Inflammatory macrophage treated with lipopolysaccharide for 4 hours (primary cell): ENCODE measurements around the gene RPH3AL.

Source experiments
- DNase-seq: peaks from one replicate; pipeline ENCODE4 v3.0.0-alpha.2; 2020

The RPH3AL gene

DNA sequence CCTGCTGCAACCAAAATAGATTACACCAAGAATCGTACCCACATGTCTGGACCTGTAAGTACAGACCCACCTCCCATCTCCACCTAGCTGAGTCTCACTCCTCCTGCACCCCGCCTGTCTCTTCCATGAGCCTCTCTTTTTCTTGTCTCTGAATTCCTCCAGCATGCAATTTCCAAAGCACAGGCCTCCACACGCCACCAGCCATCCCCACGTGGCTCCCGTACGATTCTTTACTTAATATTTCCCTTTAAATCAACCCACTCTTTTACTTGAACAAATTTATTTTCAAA, 1.2 kb downstream of the RPH3AL start:
- DNase-seq = no peak

DNA sequence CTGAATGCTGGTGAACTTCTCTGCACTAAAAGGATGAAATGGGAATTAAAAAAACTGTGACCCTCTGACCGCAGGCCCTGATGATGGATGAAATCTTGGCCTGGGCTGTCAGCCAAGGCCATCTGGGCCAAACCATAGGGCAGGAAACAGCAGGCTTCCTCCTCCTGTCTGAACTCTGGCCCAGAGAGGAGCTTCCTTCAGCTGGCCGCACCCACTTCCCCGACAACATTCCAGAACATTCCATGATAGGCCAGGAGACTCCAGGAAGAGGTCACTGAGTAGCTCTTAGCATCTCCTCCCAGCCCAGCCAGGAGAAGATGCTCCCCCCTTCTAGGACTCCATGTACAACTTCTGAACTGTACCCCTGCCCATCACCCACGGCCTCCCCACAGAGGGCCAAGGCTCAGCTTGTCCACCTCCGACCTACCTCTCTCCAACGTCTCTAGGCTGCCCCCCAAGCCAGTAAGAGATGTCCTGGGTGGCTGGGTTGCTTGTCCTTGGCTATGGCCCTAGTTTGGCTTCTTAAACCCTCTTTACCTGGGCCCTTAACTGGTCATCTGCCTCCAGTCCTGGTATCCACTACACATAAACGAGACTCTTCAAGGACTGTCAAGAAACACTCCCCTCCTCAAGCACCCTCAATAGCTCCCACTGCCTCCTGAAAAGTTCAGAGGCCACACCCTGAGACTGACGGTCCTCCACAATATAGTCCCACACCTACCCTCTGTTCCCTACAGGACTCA, 1.7 kb downstream of the RPH3AL start:
- DNase-seq = no peak

DNA sequence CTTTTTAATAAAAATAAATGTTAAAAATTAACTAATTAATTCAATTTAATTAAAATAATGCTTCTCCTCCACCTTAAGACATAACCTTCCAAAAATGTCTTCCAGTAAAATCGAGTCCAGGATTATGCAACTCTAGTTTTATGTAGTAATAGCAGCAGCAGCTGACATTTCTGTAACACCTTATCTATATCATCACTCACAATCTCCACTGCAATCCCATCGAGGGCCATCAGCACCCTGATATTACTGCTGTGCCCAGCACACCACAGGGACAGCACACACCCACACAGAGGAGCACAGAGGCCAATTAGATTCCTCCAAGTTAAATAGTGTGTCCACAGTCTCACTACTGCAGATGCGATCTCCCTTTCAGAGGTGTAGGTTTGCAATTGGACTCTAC, 2.9 kb downstream of the RPH3AL start:
- no peak for DNase-seq

DNA sequence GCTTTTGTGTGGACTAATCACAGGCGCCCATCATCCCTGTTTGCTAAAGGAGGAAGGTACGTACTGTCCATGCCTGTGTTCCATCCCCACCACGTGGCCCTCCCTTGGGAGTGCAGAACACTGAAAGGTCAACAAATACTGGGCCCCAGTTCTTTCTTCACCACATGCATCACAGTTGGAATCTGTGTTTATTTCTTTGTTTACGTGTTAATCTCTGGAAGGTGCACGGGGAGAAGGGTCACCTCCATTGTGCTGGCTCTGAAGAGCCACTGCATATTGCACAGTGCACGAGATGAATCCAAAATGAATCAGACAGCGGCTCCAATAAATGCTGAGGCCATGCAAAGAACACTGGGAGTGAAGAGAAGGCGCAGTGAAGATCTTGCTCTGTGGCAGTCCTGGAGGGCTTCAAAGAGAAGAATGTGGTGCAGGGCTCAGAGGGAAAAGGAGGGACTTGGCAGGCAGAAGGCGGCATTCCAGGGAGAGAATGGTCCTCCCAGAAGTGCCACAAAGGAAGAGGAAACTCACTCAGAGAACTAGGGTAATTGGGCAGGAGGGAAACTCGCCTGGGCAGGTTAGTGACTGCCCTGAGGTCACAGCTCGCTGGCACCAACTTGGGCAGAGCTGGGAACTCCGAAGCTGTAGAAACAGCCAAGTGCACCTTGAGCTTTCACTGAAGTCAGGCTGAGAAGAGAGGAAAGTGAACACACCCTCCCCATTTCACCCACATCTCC, 3.7 kb downstream of the RPH3AL start:
- DNase-seq = no peak

DNA sequence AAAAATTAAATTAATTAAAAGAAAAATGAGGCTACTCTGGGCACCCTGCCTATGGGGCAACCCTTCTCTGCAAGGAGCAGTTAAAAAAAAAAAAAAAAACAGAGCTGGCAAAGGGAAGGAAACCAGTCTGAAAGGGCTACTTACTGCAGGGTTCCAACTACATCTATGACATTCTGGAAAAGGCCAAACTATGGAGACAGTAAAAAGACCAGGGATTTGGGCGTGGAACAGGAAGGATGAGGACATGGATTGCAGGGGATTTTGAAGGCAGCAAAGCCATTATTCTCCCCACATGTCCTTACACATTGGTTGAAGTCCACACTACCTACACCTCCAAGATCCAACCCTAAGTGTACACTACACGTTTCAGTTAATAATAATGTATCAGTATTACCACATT, 4.6 kb downstream of the RPH3AL start:
- DNase-seq = no peak

DNA sequence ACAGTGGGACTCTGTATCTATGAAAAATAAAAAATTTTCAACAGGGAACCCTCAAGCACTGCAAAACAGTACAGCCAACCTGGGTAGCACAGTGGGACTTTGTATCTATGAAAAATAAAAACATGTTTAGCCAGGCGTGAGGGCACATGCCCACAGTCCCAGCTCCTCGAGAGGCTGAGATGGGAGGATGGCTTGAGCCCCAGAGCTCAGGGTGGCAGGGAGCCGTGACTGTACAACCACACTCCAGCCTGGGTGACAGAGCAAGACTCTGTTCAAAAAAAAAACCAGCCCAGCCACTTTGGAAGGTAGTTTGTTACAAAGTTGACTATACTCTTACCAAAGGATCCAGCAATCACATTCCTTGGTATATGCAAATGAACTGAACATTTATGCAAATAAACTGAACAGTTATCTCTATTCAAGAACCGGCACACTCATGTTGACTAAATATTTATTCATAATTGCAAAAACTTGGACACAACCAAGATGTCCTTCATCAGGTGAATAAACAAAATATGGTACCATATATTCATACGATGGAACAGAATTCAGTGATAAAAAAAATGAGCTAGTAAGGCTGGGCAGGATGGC, 5.2 kb downstream of the RPH3AL start:
- DNase-seq = no peak

DNA sequence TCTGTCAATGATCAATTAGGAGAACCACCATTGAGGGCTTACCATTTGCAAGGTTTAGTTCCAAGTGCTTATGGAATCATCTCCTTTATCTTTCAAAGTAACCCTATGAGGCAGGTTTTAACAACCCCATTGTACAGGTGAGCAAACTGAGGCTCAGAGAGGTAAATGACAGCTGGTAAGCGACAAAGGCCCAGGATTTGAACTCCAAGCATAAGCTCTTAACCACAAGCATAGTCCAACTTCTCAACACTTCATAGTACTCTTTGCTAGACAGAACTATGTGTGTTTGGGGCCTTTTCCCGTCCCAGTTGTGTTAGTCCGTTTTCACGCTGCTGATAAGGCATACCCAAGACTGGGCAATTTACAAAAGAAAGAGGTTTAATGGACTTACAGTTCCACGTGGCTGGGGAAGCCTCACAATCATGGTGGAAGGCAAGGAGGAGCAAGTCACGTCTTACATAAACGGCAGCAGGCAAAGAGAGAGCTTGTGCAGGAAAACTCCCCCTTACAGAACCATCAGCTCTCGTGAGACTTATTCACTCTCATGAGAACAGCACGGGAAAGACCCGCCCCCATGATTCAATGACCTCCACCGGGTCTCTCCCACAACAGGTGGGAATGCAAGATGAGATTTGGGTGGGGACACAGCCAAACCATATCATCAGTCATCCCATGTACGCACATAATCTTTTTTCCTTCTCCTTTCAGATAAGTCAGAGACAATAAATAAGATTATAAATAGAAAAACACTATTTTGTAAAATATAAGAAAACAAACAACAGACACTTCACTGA, 6.4 kb downstream of the RPH3AL start:
- no peak for DNase-seq

DNA sequence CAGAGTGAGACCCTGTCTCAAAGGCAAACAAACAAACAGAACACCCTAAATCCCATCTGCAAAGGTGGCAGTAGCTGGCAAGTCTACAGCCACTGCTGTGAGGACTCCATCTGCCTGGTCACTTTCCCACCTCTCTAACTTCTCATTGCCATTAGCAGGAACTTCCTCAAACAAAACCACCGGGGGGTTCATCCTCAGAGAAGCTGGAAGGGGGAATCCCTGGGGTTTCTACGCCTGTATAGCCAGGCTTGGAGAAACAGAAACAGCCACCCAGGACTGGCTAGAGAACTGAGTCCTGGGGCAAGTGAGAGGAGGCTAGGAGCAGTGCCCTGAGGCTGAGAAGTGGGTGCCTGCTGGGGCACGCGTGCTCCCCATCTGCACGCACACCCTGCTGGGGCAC, 7.3 kb downstream of the RPH3AL start:
- DNase-seq = no peak

DNA sequence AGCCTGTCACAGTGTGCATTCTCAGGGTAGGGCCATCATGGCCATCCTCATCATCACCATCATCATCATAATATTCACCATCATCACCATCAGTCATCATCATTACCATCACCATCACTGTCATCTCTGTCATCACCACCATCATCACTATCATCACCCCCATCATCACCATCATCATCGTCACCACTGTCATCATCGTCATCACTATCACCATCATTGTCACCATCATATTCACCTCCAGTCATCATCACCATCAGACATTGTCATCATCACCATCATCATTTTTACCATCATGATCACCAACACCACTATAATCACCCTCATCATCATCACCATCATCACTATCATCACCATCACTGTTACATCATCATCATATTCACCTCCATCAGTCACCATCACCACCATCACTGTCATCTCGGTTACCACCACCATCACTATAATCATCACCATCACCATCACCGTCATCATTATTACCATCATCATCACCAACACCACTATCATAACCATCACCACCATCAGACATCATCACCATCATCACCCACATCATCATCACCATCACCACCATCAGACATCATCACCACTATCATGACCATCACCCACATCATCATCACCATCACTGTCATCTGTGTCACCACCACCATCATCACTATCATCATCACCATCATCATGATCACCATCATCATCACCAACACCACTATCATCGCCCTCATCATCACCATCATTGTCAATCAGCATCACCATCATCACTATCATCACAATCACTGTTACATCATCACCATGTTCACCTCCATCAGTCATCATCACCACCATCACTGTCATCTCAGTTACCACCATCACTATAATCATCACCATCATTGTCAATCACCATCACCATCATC, 8.5 kb downstream of the RPH3AL start:
- no peak for DNase-seq

DNA sequence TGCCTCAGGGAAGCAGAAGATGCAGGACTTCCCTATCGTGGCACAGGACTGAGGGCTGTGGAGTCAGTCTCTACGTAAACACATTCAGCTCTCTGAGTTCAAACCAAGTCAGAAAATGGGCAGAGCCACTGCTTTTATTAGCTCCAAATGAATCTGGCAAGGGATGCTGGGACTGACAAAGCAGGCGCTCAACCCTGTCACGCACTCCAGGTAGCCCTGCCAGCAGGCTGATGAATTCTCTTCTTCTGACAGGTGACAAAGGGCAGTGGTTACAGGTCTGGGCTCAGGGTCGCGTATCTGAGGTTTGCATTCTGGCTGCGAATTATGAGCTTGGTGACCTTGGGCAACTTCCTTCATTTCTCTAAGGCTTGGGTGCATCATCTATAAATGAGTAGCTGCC, 9.4 kb downstream of the RPH3AL start:
- no peak for DNase-seq

DNA sequence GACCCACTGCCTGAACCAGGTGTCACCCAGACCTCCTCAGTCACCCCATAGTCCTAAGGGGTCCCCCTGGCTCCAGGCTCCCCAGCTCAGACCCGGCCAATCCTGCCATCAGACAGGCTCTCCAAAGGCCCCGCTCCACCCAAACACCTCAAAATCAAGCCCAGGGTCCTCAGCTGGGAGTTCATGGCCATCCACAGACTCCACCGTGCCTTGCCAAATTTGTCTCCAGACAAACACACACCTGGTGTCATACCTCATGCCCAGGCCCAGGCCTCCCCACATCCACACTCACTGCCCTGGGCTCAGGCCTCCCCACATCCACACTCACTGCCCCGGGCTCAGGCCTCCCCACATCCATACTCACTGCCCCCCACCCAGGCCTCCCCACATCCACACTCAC, 12.5 kb downstream of the RPH3AL start:
- DNase-seq = no peak

DNA sequence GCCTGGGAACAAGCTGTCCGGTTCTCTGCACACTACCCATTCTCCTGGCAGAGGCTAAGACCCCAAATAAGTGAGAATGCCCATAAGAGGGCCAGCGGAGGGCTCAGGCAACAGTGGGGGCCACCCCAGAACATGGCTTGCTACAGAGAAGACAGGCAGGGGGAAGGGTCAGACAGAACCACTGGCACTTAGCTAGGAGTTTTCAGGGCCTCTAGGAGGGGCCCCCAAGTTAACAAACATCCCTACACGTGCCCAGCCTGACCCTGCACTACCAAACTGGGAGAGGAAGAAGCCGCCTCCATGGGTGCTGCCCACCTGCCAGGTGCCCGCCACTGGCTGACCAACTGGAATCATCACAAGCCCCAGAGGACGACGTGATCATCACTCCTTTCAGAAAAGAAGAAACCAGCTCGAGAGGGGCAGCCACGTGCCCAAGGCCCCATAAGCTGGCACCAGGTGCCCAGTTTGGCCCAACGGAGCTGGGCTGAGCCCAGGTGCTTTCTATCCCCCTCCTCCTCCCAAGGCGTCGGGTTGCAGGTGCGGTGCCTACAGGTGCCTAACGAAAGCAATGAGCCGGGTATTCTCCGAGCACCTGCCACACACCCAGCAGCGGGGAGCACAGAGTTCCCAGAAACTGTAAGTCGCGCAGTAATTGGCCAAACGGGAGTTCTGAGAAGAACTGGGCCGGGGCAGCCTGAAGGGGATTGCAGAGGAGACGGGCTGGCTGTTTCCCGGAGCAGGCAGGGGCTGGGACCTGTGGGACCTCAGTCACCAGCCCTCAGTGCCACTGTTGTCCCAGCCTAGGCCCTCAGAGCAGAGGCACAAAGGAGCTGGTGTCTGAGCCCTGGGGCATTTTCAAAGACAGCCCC, 13.2 kb downstream of the RPH3AL start:
- no peak for DNase-seq

DNA sequence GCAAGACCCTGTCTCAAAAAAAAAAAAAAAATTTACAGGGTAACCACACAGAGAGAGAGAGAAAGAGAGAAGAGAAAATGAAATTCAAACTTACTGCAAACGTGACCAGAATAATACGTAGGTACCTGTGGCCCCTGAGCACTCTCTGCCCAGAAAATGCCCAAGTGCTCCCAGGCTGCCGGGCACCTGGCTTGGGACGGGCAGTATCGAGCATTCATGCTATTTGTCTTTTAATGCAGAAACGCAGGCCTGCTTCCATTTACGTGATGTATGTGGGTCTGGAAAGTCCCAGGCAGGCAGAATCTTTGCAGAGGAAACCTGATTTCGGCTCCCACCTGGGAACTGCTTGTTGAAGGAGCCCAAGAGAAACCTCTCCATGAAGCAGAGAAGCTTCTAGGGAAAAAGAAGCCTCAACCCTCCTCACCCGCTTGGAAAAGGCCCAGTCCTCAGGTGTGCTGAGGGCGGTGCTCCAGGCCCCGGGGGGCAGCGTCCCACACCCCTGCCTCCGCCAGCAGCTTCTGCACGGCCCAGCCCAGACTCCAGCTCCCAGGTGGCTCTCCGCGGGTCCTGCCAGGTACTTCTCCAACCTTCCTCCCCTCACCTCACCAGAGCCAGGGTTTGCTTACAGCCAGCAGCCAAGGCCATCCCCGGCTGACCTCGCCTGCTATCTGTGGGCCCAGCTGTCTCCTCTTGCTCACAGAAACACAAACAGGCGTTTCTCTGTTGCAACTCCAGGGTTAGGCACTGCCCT, 14.0 kb downstream of the RPH3AL start:
- DNase-seq = no peak

DNA sequence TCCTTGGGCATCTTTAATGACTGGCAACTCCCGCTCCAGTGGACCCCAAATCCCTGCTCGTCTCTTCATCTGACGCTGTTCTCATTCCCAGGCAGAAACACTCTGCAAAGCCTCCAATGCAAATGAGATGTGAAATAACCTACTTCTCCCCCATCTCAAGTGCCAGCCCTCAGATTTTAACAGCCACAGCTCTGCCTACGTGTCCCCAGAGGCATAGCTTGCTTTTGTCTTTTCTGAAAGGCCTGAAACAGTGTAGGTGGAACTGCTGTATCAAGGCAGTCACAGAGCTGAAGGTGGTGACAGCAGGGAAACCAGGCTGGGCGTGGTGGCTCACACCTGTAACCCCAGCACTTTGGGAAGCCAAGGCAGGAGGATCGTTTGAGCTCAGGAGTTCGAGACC, 14.7 kb downstream of the RPH3AL start:
- DNase-seq = no peak

DNA sequence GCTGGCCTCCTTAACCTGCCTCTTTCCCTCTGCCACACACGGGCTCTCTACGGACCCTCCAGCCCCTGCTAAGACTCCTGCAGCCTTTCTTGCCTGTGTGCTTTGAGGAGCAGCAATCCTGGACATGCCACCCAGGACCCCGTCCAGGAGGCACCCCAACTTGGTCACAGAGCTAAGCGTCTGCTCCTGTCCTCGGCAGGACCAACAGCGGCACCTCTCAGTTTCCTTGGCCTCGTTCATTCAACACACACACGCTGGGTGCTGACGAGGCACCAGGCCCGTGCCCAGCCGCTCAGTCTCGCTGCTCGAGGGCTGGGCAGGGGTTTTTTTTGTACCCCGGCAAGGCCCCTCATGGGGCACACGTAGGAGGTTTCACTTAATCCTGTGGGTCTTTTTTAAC, 15.2 kb downstream of the RPH3AL start:
- no peak for DNase-seq

DNA sequence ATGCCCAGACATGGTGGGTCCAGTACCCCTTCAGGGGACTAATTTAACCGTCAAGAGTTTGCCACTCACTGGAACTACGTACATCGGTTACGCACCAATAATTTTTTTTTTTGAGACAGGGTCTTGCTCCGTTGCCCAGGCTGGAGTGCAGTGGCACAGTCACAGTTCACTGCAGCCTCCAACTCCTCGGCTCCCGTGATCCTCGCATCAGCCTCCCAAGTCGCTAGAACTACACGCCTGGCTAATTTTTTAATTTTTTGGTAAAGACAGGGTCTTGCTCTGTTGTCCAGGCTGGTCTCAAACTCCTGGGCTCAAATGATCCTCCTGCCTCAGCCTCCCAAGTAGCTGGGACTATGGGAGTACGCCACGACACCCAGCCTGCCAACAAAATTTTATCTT, 15.6 kb downstream of the RPH3AL start:
- DNase-seq = no peak

DNA sequence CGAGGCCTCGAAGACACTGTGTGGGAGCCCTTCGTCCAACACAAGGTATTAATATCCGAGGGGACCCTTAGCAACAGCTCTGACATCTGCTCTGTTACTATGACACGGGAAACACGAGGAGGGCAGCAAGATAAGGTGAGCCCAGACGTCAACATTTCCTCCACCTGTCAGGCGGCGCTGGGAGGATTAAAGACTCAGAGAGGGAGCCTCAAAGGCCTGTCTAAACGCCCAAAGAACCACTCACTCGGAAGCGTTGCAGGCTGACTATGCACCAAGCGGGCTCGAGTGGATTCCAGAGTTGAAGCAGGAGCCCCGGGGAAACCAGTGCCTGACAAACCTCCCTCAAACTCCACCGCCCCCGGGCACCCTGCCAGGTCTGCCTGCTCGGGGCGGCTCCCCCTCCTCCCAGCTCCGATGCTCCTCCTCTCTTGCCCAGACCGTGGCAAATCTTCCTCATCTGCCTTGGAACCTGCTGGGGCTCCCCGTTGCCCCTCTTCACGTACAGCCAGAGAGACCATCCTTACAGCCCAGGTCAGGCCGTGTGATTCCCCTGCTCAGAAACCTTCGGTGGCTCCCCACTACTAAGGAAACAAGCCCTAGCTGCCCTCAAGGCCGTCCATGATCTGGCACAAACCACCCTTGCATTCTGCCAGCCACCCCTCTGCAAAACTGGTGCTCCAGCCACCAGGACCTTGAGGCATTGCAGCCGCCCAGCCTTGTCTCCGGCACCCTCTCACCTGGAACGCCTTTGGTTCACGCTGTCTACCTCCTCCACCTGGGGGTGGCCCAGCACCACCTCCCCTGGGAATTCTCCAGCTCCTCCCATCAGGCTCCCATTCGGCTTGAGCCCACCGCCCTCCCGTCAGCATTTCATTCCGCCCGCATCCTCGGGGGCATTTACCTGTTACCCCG, 16.2 kb downstream of the RPH3AL start:
- DNase-seq = no peak

DNA sequence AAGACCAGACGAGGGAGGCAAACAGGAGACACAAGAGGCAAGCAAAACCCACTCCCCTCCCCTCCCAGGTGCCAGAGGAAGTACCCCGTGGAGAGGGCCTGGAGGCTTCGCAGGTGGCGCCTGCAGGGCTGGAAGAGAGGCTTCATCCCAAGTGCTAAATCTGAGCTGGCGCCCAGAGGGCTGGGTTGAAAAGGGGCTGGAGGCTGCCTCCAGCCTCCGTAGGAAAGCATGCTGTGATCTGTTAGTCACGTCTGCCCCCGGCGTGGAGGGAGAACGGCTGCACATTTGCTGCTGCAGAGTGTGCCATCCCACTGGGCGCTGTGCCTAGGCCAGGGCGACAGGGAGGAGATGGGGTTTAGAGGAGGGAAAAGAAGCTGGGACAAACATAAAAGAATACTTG, 16.9 kb downstream of the RPH3AL start:
- DNase-seq = no peak

DNA sequence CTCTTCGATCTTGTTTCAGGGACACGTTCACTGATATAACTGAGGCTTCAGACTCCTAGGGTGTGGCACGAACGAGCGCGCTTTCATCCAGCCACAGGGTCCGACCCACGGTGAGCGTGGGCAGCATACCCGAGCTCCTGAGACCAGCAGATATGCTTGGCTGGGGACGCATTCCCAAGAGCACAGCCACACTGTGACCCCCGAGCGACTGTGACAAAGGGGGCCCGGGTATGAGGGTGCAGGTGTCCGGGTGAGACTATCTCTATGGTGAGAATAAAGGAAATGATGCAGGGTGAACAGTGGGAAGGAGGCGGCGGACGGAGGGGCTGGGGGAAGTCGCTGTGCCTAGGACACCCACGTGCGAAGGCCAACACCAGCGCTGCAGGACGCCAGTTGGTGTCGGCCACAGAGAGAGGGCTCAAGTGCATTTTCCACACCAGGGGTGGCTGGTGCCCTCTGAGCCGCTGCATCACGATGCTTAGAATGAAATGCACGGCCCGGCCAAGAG, 17.6 kb downstream of the RPH3AL start:
- DNase-seq = no peak
